PC-3 (cell line): ENCODE measurements around the gene MTPN. TPM values are rescaled to one million over a fixed set of nuclear protein-coding genes. Genes with fewer than 3 reads are reported as not detected.

Experiments used
- ATAC-seq: fragments of 200-7000 bp; cut with Tn5 transposase; 2 replicates; pipeline ENCODE4 v1.9.1; 2020; ENCODE audit warnings: mild to moderate bottlenecking, moderate library complexity
- BruUV-seq: library from RNA; stranded (reverse); fragments of 400-500 nt; replicated peaks from 2 replicates; lab custom pipeline; 2021; lab: Mats Ljungman, UMichigan
- CTCF ChIA-PET: fragments of 300-600 bp; sonication (Branson Sonifier 250); formaldehyde crosslinking; loops from one replicate; lab custom pipeline; 2022; ENCODE audit warnings: antibody characterized with exemption; lab: Charles Lee
- POLR2A ChIA-PET: fragments of 300-600 bp; sonication (Branson Sonifier 250); formaldehyde crosslinking; loops from one replicate; lab custom pipeline; 2022; ENCODE audit warnings: antibody characterized with exemption; ENCODE audit not compliant: unreplicated experiment; lab: Charles Lee
- DNase-seq: peaks from one replicate; pipeline ENCODE4 v3.0.0-alpha.2; 2015
- H2AFZ ChIP-seq: fragments of 300-600 bp; sonication (generic); 2 replicates; pipeline ENCODE4 v1.6.0; 2016; ENCODE audit warnings: antibody characterized with exemption, low read length
- H3F3A ChIP-seq: fragments of 300-600 bp; sonication (generic); one replicate; pipeline ENCODE4 v1.6.0; 2017; ENCODE audit warnings: antibody characterized with exemption, low read length, control low read depth, mild to moderate bottlenecking; ENCODE audit not compliant: unreplicated experiment
- H3K27ac ChIP-seq: fragments of 300-600 bp; sonication (generic); 2 replicates; pipeline ENCODE4 v1.5.1; 2016; ENCODE audit warnings: mild to moderate bottlenecking, low read length
- H3K27me3 ChIP-seq: fragments of 300-600 bp; sonication (generic); 2 replicates; pipeline ENCODE4 v1.6.1; 2016; ENCODE audit warnings: low read length, mixed read lengths
- H3K36me3 ChIP-seq: fragments of 300-600 bp; sonication (generic); 2 replicates; pipeline ENCODE4 v1.6.1; 2016; ENCODE audit warnings: low read depth, mixed run types, low read length, mixed read lengths
- H3K4me1 ChIP-seq: fragments of 300-600 bp; sonication (generic); 2 replicates; pipeline ENCODE4 v1.5.1; 2016; ENCODE audit warnings: low read length; ENCODE audit not compliant: insufficient read depth
- H3K4me2 ChIP-seq: fragments of 300-600 bp; sonication (generic); 2 replicates; pipeline ENCODE4 v1.6.0; 2016; ENCODE audit warnings: low read length
- H3K4me3 ChIP-seq: fragments of 300-600 bp; sonication (generic); 2 replicates; pipeline ENCODE4 v1.5.1; 2016; ENCODE audit warnings: mild to moderate bottlenecking, low read length, mixed read lengths
- H3K79me2 ChIP-seq: fragments of 300-600 bp; sonication (generic); 2 replicates; pipeline ENCODE4 v1.6.1; 2017; ENCODE audit warnings: low read length, mixed read lengths
- H3K9ac ChIP-seq: fragments of 300-600 bp; sonication (generic); 2 replicates; pipeline ENCODE4 v1.6.0; 2016; ENCODE audit warnings: mild to moderate bottlenecking, low read length
- H3K9me2 ChIP-seq: fragments of 300-600 bp; sonication (generic); replicated peaks from 2 replicates; pipeline ENCODE4 v1.6.1; 2016; ENCODE audit warnings: mixed run types, low read length, mixed read lengths
- H3K9me3 ChIP-seq: fragments of 300-600 bp; sonication (generic); 2 replicates; pipeline ENCODE4 v1.6.1; 2016; ENCODE audit warnings: low read length, mixed read lengths
- H4K20me1 ChIP-seq: fragments of 300-600 bp; sonication (generic); 2 replicates; pipeline ENCODE4 v1.6.1; 2016; ENCODE audit warnings: low read length, mixed read lengths
- EZH2 ChIP-seq: fragments of 300-600 bp; sonication (generic); IDR thresholded peaks from one replicate; pipeline ENCODE4 v1.6.1; 2017; ENCODE audit warnings: antibody characterized with exemption, mild to moderate bottlenecking, low read length; ENCODE audit not compliant: unreplicated experiment
- EZH2phosphoT487 ChIP-seq: fragments of 300-600 bp; sonication (generic); IDR thresholded peaks from 2 replicates; pipeline ENCODE4 v1.6.1; 2018; ENCODE audit warnings: mild to moderate bottlenecking, antibody characterized with exemption, low read length, borderline replicate concordance
- intact Hi-C: fragments of 100-400 bp; cut with micrococcal nuclease; formaldehyde crosslinking; loops from 2 replicates; pipeline ENCODE4 v1.9.0; 2023
- total RNA-seq: library from RNA; depleted of rRNA; stranded (reverse); fragments of >200 nt; gene quantifications from 2 replicates; pipeline ENCODE4 v1.2.3, GENCODE V29; 2014
- TF ChIP-seq, protein P1 (sequence below): fragments of 300-600 bp; sonication (generic); conservative IDR thresholded peaks from 2 replicates; pipeline ENCODE4 v1.5.1; 2017; ENCODE audit warnings: antibody characterized with exemption, low read depth, mild to moderate bottlenecking, low read length

The MTPN gene
- total RNA-seq, 1 experiment from 2014 or later: 96.0 TPM

DNA sequence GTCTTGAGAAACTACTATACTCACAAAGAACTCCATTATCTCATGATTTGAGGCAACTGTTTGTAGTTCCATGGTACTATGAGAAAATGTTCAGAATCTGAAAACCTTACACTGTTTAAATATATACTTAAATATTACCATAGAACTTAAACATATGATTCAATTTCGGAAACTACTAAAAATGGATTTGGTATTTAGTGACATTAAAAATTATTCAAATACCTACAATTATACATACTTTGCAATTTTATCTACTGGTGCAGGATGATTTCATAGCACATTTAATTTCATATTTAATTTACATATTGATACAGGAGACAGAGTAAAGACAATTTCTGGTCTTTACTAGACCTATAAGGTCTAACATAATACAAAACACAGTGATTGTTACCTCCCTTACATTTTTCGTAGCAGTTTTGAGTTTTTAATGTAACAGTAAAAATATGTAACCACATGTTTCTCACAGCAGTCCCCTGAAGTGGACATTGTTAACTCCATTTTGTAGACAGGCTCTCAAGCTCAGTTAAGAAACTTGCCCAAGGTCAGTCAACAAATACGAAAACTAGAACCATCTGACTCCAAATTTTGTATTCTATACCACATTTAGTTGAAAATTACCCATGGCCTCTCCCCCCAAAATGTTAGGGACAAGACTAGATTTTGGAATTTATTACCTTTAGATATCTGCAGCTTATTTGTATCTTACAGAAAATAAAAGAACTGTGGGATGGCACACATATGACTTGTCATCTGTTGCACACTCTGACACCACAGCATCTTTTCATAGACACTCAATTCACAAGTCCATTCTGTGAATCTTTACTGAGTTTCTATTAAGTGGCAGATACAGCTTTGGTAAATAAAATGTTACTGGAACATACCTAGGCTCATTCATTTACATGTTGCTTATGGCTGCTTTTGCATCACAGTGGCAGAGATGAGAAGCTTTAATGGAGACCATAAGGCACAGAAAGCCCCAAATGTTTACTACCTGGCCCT, 36.8 kb downstream of the MTPN start:
- H3F3A ChIP-seq: no peaks in the 10 kb centered on the region
- no peaks in the 10 kb centered on the region for H3K9me2 ChIP-seq
- intact Hi-C loops: no loop called here
- no peak overlapping the region for H3K4me3 ChIP-seq
- no peak for TF ChIP-seq EZH2
- TF ChIP-seq, protein P1, sequence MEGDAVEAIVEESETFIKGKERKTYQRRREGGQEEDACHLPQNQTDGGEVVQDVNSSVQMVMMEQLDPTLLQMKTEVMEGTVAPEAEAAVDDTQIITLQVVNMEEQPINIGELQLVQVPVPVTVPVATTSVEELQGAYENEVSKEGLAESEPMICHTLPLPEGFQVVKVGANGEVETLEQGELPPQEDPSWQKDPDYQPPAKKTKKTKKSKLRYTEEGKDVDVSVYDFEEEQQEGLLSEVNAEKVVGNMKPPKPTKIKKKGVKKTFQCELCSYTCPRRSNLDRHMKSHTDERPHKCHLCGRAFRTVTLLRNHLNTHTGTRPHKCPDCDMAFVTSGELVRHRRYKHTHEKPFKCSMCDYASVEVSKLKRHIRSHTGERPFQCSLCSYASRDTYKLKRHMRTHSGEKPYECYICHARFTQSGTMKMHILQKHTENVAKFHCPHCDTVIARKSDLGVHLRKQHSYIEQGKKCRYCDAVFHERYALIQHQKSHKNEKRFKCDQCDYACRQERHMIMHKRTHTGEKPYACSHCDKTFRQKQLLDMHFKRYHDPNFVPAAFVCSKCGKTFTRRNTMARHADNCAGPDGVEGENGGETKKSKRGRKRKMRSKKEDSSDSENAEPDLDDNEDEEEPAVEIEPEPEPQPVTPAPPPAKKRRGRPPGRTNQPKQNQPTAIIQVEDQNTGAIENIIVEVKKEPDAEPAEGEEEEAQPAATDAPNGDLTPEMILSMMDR: no peak
- TF ChIP-seq EZH2phosphoT487: no peak
- H3K36me3 ChIP-seq: peaks cover 6% of the 10 kb centered on the region; the same call in 1 of the 2 replicates
- DNase-seq: no peak
- BruUV-seq: no TSS peak
- H4K20me1 ChIP-seq: no peaks in the 10 kb centered on the region
- CTCF ChIA-PET: no interaction called here
- peaks cover 36% of the 10 kb centered on the region; the same call in 1 of the 2 replicates for H3K79me2 ChIP-seq
- H3K27ac ChIP-seq: no peak overlapping the region
- H3K9me3 ChIP-seq: no peaks in the 10 kb centered on the region
- POLR2A ChIA-PET: interaction anchor here (0.6 kb wide), 1 partner anchor 61 kb away, joined by 5 read pairs; no protein-coding TSS in a partner anchor
- no peak overlapping the region for H2AFZ ChIP-seq
- H3K9ac ChIP-seq: no peak overlapping the region
- no peaks in the 10 kb centered on the region for H3K27me3 ChIP-seq
- no peaks in the 10 kb centered on the region for H3K4me1 ChIP-seq
- ATAC-seq: no peak
- no peak overlapping the region for H3K4me2 ChIP-seq

DNA sequence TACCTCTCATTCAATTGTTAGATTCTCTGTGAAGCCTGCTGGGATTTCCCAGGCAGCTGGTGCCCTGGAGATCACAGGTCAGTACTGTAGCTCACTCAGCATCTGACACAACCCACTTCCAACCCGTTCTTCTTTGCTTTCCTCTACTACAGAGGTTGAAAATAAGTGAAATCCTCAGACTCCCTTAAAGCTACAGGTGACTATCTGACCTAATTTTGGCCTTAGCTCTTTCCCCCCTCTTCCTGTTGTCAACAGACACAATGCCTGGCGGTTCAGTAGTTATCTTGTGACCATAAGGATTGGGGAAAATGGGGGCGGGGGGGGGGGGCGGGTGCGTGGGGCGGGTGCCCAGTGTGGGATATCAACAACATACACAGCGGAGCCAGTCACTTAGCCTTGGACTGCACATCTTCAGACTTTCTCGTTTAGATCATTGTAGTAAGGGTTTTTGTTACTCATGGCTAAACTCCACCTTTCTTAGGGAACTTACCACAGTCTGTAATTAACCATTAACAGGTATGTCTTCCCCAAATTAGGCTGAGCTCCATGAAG, 37.8 kb downstream of the MTPN start:
- Histone ChIP-seq H4K20me1 (no peaks in the 10 kb centered on the region), H3K4me1 (no peaks in the 10 kb centered on the region), H3K79me2 (peaks cover 44% of the 10 kb centered on the region), H2AFZ (no peak overlapping the region), H3K27ac (no peak overlapping the region), H3K4me2 (no peak overlapping the region), H3K9ac (no peak overlapping the region), H3F3A (no peaks in the 10 kb centered on the region), H3K27me3 (no peaks in the 10 kb centered on the region), H3K9me3 (no peaks in the 10 kb centered on the region), H3K4me3 (no peak overlapping the region), H3K9me2 (no peaks in the 10 kb centered on the region), H3K36me3 (peaks cover 6% of the 10 kb centered on the region; the same call in 1 of the 2 replicates)
- ChIA-PET CTCF (no interaction called here), POLR2A (no interaction called here)
- BruUV-seq: no TSS peak
- no peak for ATAC-seq
- intact Hi-C loops: no loop called here
- TF ChIP-seq, protein P1: no peak
- TF ChIP-seq EZH2 (no peak), EZH2phosphoT487 (no peak)
- no peak for DNase-seq
